Measurements from ENCODE around the gene ERO1B.

DNA sequence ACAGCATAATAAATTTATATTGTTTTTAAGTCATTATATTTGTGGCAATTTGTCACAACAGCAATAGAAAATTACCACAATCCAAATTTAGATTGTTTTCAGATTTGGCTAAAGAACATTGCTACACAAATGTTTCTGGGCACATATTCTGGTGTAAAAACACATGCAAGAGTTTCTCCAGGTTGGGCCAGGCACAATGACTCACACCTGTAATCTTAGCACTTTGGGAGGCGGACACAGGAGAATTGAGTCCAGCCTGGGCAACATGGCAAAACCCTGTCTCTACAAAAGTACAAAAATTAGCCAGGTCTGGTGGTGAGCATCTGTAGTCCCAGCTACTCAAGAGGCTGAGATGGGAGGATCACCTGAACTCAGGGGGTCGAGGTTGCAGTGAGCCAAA lies 8.4 kb downstream of the ERO1B start:
- TF ChIP-seq, protein P1, sequence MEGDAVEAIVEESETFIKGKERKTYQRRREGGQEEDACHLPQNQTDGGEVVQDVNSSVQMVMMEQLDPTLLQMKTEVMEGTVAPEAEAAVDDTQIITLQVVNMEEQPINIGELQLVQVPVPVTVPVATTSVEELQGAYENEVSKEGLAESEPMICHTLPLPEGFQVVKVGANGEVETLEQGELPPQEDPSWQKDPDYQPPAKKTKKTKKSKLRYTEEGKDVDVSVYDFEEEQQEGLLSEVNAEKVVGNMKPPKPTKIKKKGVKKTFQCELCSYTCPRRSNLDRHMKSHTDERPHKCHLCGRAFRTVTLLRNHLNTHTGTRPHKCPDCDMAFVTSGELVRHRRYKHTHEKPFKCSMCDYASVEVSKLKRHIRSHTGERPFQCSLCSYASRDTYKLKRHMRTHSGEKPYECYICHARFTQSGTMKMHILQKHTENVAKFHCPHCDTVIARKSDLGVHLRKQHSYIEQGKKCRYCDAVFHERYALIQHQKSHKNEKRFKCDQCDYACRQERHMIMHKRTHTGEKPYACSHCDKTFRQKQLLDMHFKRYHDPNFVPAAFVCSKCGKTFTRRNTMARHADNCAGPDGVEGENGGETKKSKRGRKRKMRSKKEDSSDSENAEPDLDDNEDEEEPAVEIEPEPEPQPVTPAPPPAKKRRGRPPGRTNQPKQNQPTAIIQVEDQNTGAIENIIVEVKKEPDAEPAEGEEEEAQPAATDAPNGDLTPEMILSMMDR (conservative IDR thresholded peaks at IDR 0.05 in 1 of 2, IDR thresholded peaks at IDR 0.05 in 1 of 2; ENCODE audit: low read depth in 1 of 2, low read length in 2 of 2) = no peak
- no peak for TF ChIP-seq EZH2 (IDR thresholded peaks at IDR 0.05; ENCODE audit: low read length, missing control alignments)

Measured in fibroblast of lung (primary cell).